HG03045 (cell line): ENCODE measurements around the gene PPP1R13B.

Source experiments
- ATAC-seq: cut with Tn5 transposase; IDR thresholded peaks from one replicate; pipeline ENCODE4 v1.9.1; 2021; ENCODE audit warnings: mild to moderate bottlenecking, moderate library complexity; ENCODE audit not compliant: unreplicated experiment

Gene PPP1R13B

GRCh38 chr14:103702497-103703432 is 144.6 kb downstream of the PPP1R13B start:
- ATAC-seq, result no peak

- ATAC-seq, result no peak
These were observed 145.3 kb downstream of the PPP1R13B start for GRCh38 chr14:103702095-103702494.

GRCh38 chr14:103700753-103701490 is 146.5 kb downstream of the PPP1R13B start:
- no peak for ATAC-seq

DNA sequence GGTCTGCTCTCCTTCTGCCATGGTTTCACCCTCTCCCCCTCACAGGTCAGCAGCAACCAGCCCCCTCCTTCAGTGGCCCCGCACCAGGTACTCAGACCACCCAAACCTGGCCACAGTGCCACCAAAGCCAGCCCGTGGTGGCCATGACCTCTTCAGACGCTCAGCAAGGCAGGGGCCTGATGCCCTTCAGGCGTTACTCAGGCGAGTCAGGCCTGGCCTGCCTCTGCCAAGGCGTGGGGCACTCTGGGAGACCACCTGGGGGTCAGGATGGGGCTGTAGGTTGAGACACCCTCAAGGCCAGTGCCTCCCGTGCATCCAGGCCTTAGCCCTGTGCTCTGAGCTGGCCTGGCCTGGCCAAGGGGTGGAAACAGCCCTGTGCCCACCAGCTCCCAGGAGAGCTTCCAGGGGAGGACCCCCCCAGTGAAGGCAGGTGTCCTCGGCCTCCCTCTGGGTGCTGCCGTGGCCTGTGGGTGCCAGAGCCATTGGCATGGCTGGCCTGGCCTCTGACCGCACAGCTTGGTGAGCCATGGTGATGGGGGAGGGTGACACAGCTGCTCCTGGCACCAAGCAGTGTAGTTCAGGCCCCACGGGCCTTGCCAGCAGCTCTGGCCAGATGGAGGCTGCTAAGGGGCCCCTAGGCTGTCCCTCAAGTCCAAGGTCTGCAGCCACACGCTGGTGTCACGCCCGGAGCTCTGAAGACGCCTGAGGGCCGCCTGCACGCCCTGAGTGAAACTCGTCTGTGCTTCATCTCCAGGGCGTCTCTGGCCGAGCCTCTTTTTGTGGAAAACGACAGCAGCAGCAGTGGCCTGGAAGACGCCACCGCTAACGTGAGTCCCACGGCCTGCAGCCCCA is 147.2 kb downstream of the PPP1R13B start:
- ATAC-seq, result no peak

DNA sequence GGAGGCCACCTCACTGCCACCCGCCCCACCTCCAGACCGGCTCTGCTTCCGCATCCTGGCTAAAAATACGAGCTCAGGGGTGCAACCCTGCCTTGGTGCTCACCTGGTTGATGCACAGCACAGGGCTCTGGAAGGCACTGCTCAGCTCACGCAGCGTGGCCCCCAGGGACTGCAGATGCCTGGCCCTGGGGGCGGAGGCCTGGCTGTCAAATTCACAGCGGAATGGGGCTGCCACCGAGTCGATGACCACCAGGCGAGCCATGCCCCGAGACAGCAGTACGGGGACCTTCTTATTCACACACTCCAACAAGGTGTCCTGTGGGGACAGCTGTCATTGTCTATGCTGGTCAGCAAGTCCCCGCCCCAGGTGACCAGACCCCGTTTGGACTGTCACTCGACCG is 148.1 kb downstream of the PPP1R13B start:
- ATAC-seq, result no peak

DNA sequence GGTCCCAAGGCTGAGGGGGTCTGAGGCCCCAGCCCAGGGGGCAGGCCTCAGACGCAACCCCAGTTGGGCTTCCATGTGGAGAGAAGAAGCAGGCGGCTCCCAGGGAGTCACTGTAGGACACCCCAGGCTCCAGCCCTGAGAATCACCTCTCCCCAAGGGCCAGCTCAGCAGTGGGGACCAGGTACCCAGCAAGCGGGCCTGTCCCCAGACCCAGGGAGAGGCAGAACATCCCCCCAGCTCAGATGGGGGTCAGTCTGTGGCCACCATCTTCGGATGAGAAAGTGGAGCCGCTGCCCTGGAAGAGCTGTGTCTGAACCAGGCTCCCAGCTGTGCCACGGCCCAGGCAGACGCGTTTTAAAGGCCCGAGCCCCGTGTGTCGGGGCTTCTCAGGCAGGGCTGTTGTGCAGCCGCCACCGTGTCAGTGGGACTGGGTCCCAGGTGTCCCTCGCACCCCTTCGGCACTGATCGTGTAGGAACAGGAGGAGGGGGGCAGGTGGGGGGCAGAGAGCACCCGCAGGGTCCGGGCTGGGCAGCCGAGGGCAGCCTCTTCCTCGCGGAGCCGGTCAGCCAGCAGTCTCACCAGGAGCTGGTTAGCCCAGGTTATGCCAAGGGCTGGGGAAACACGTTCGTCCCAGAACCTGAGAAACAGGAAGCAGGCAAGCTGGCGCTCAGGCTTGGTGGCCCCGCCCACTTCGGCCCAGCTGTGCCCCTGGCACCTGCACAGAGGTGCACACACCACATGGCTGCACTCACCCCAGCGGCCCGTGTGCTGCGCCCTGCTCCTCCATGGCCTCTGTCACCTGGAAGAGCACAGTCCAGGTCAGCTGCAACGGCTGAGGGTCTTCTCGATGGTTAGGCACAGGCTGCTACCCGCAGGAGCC is 148.8 kb downstream of the PPP1R13B start:
- no peak for ATAC-seq

DNA sequence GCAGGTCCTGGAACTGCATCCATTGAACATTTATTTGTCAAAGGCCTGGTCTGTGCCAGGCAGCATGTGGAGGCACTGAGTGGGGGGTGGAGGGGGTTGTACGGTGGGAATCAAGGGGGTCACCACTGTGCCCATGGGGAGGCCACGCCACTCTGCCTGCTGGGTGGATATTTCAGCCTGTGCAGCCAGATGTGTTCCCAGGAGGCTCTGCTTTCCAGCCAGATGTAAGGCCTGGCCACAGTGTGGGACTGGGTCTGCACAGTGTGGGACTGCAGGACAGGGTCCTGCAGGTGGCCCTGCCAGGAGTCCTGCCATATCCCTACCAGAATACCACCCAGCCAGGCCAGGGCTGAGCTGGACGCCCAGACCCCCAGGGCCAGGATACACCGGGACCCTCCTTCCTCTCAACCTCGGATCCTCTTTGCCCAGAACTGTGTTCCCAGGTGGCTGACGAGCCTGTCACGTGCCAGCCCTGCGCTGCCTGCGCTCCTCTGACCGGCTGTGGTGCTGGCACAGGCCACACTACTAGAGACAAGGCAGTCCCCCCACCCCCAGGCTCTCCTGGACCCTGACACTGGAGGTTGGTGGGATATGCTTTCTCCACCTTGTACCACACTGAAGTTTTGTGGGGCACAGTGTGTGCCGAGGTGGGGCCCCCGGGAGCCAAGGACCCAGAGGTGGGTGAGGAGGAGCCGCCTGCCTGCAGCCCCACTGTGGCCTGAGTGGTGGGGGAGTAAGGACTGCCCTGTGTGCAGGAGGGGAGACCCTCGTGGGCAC is 149.6 kb downstream of the PPP1R13B start:
- ATAC-seq, result no peak

DNA sequence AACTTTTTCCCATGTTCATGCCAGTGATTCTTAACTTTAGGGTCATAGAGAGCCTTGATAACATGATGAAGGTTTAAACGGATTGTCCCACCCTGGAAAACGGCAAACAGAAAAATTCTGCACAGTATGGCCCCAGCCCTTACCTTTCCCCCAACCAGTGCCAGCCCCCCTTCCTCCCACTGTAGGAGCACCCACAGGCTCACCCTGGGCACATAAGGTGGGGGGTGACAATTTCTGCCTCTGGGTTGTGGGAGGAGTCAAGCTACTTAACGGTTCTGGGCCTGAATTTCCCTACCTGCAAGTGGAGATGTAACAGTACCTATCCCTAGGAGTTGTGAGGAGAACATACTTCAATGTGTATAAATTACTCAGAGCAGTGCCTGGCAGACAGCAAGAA is 150.2 kb downstream of the PPP1R13B start:
- no peak for ATAC-seq

DNA sequence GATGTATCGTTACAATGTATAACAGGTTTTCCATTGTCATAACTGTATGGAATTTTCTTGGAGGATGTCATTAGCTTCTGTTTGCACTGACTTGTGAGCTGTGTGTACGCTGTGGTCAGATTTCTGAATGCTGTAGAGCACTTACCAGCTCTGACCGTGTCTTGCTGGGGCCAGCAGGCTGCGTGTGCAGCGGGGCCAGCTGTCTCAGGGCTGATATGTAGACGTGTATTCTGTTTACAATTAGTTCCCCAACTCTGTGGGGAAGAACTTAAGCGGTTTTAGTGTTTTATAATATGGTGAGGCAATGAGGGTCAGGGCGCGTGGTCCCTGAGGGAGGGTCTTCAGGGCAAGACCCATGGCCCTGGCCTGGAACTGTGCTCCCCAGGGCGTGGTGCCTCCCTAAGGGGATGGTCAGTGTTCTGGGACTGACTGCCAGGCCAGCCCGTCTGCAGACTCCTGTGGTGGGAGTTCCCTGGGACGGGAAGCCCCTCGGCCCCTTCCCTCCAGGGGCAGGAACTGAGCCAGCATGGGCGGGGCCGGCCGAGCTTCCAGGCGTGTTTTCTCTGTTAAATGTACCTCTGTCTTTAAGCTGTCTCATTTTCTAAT is 150.8 kb downstream of the PPP1R13B start:
- ATAC-seq, result no peak

DNA sequence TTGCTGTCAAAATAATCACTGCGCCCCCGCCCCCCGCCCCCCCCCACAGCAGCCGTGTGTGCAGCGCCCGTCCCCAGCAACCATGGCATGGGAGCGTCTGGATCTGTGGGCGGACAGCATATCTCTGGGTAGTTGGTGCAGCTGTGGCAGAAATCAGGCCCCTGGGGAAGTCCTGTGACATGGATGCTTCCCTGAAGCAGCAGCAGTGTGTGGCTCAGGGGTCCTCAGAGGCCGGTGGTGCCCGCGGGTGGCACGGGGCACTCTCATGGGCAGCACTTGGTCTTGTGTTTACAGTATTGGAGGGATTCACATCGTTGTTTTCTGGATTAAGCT is 151.3 kb downstream of the PPP1R13B start:
- no peak for ATAC-seq

DNA sequence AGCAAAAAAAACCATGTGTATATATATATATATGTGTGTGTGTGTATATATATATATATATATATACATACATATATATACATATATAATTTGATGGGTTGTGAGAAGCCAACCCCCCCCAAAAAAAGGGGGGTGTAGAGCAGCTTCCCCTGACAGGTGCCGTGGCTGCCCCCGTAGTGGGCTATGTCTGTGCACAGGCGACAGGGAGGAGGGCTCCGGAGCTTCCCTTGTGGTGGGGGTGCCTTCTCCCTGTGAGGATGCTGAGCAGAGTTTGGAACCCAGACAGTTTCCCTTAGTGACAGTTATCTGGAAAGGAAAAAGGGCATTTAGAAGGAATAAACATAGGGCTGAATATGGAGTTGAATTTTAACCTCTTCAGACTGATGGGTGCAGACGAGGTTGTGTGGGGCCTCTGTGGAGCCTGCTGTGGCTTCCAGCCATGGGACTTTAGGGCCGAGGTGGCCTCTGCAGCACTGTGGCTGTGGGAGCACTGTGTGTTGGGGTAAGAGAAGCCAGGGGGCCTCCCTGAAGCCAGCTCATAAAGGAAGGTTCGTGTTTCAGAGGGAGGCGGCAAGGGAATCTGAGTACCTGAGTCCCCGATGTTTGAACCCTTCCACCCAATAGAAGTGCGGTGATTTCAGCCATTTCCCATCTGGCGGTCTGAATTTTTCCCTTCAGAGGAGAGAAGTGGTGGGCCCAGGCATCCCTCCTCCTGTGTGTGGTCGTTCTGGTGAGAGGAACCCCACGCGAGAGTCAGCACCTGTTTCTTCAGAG is 151.9 kb downstream of the PPP1R13B start:
- no peak for ATAC-seq

DNA sequence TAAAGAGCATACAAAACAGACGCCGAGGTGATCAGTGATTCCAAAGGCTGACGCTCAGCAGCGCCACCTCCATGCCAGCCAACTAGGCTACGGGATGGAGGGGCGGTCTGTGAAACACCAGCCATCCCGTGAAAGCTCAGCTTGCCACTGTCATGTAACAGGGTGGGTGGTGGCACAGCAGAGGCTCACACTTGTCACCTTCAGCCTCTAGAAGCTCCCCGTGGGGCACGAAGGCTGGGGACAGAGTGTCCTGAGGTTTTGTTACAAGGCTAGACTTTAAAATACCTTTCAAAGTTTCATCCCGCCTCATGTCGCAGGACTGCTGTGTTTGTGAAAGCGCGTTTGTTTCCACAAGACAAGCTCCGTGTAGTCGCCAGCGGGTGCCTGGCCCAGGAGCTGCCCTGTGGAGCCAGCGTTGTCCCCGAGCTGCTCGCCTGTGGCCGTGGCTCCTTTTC is 152.8 kb downstream of the PPP1R13B start:
- ATAC-seq, result no peak

GRCh38 chr14:103693515-103693914 is 153.9 kb downstream of the PPP1R13B start:
- ATAC-seq, result no peak

DNA sequence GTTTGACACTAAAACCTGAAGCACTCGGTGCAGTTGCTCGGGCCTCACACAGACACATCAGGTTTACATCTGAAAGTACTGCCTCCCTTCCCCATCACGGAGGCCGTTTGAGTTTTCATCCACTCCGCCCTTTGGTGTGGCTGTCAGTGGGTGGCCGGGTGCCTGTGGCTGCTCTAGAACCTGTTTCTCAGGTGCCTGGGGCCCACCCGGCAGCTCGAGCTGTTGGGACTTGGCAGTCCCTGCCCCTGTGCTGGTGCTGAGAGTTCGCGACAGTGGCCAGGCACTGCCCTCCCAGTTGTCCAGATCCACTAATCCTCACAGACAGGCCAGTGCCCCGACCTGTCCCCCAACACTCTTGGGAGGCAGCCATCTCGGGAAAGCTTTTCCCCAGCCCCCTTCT is 154.5 kb downstream of the PPP1R13B start:
- no peak for ATAC-seq

GRCh38 chr14:103692159-103692558 is 155.2 kb downstream of the PPP1R13B start:
- peak; percentile 19 for ATAC-seq

DNA sequence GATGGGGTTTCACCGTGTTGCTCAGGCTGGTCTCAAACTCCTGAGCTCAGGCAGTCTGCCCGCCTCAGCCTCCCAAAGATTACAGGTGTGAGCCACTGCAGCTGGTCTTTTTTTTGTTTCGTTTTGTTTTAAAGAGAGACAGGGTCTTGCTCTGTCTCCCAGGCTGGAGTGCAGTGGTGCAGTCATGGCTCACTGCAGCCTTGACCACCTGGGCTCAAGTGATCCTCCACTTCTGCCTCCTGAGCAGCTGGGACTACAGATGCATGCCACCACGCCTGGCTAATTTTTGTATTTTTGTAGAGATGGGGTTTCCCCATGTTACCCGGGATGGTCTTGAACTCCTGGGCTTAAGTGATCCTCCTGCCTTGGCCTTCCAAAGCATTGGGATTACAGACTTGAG is 155.7 kb downstream of the PPP1R13B start:
- ATAC-seq, result peak; percentile 62

DNA sequence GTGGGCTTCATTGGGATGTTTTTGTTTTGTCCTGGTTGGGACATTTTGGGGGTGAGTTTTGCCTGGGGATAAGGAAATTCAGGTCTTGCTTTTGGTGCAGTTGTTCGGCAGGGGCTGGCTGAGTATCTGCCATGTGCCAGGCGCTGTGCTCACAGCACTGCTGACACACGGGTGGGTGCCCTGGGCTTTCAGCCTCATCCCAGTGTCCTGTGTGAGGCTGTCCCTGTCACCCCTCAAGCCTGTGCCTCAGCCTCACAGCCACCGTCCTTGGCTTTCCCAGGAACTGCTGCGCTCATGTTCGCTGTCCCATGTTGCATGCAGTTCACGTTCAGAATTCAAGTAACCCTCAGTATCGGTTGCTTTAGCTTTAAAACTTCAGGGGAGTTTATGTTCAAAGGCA is 157.0 kb downstream of the PPP1R13B start:
- ATAC-seq, result no peak
